Lower lobe of right lung (tissue), 2 donors: Measurements from ENCODE around the gene PADI2. TPM values are rescaled to one million over a fixed set of nuclear protein-coding genes. Genes with fewer than 3 reads are reported as not detected.

Source experiments
- ATAC-seq, 2 donors: fragments of 200-7000 bp; cut with Tn5 transposase; one replicate each; pipeline ENCODE4 v1.9.1; 2020 to 2022; ENCODE audit warnings: mild to moderate bottlenecking in 2 of 2, moderate library complexity in 2 of 2
- DNase-seq: peaks from one replicate; pipeline ENCODE4 v3.0.0-alpha.2; 2020
- H3K27ac ChIP-seq: fragments of 200-600 bp; one replicate; pipeline ENCODE4 v1.8.0; 2022
- H3K27me3 ChIP-seq: fragments of 200-600 bp; one replicate; pipeline ENCODE4 v1.8.0; 2022; ENCODE audit warnings: low read depth
- H3K36me3 ChIP-seq: fragments of 200-600 bp; one replicate; pipeline ENCODE4 v1.8.0; 2022; ENCODE audit warnings: mild to moderate bottlenecking
- H3K4me1 ChIP-seq: fragments of 200-600 bp; one replicate; pipeline ENCODE4 v1.8.0; 2022
- H3K4me3 ChIP-seq: fragments of 200-600 bp; one replicate; pipeline ENCODE4 v1.8.0; 2022; ENCODE audit warnings: mild to moderate bottlenecking
- H3K9me3 ChIP-seq: fragments of 200-600 bp; one replicate; pipeline ENCODE4 v1.8.0; 2022
- CTCF ChIP-seq: fragments of 200-600 bp; IDR thresholded peaks from one replicate; pipeline ENCODE4 v1.8.0; 2022; ENCODE audit warnings: antibody characterized with exemption, mild to moderate bottlenecking
- intact Hi-C: fragments of 100-400 bp; cut with DNase I; formaldehyde crosslinking; loops from one replicate; pipeline ENCODE4 v1.11.0; 2022
- total RNA-seq: library from RNA; stranded (reverse); fragmentation: NEBNext Ultra II Directional; extraction: Animal tissue kit (Norgen Biotek cat#: 25700); gene quantifications from one replicate; pipeline ENCODE4 v1.2.1, GENCODE V29; 2021
- donor health status: DM: no; HTN: yes; CAD: no; lungs with severe emphysema.

The PADI2 gene
- total RNA-seq, 1 donor from 2014 or later, result 18.4 TPM

DNA sequence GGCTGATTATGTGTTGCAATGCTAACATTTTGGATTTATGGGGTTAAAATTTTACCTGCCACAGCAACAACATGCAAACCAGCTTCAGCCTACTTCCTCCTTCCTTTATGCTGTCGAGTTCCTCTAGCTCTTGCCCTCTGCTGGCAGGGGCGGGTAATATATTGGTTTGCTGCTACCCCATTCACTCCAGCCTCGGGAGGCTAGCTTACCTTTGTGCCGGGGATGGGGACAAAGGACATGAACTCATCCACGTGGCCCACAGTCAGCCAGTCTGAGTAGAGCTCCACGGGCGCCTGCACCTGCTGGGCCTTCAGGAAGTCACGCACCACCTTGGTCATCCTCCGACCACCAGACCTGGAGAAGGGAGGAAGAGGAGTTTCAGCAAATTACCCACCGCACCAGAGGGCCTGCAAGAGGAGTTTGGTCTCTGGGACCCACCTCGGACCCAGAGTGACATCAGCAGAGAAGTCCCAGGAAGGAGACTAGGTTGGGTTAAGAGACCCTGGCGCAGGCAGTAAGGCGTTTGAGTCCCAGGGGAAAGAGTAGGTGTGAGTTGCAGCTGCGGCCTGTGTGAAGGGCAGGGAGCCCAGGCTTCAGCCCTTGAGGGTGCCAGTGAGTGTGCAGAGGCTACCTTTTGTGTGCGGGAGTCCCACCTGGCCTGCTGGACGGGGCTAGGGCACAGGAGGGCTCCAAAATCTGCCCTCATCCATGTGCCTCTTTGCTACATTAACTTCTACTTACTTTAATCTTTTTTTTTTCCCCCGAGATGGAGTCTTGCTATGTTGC lies 43.6 kb downstream of the PADI2 start:
- intact Hi-C loops, result no loop called here
- ATAC-seq (peak in 1 of 2 donors; percentile 52), DNase-seq (no peak)
- TF ChIP-seq CTCF, result peak; percentile 31
- Histone ChIP-seq H3K4me1 (no peaks in the 10 kb centered on the region), H3K4me3 (no peak overlapping the region), H3K27me3 (no peaks in the 10 kb centered on the region), H3K36me3 (no peaks in the 10 kb centered on the region), H3K9me3 (no peaks in the 10 kb centered on the region), H3K27ac (no peak overlapping the region)

- DNase-seq (no peak), ATAC-seq (no peak)
- TF ChIP-seq CTCF, result no peak
- Histone ChIP-seq H3K4me1 (no peaks in the 10 kb centered on the region), H3K27ac (no peak overlapping the region), H3K36me3 (no peaks in the 10 kb centered on the region), H3K27me3 (no peaks in the 10 kb centered on the region), H3K4me3 (no peak overlapping the region), H3K9me3 (no peaks in the 10 kb centered on the region)
- intact Hi-C loops, result no loop called here
Measured at GRCh38 chr1:17071794-17072193, 47.5 kb downstream of the PADI2 start.

- intact Hi-C loops, result no loop called here
- ATAC-seq, result no peak
- TF ChIP-seq CTCF, result no peak
Measured at GRCh38 chr1:17070163-17070525, 49.1 kb downstream of the PADI2 start.

GRCh38 chr1:17069452-17070162 lies 49.6 kb downstream of the PADI2 start:
- Histone ChIP-seq H3K27me3 (no peaks in the 10 kb centered on the region), H3K27ac (no peak overlapping the region), H3K4me1 (no peaks in the 10 kb centered on the region), H3K9me3 (peaks cover 4% of the 10 kb centered on the region), H3K4me3 (no peak overlapping the region), H3K36me3 (no peaks in the 10 kb centered on the region)
- no peak for TF ChIP-seq CTCF
- DNase-seq (no peak), ATAC-seq (no peak)
- intact Hi-C loops, result no loop called here

More at GRCh38 chr1:17070163-17070525, 49.1 kb downstream of the PADI2 start:
- Histone ChIP-seq H3K27ac (no peak overlapping the region), H3K4me1 (no peaks in the 10 kb centered on the region), H3K36me3 (no peaks in the 10 kb centered on the region), H3K4me3 (no peak overlapping the region), H3K9me3 (no peaks in the 10 kb centered on the region), H3K27me3 (no peaks in the 10 kb centered on the region)
- no peak for DNase-seq

DNA sequence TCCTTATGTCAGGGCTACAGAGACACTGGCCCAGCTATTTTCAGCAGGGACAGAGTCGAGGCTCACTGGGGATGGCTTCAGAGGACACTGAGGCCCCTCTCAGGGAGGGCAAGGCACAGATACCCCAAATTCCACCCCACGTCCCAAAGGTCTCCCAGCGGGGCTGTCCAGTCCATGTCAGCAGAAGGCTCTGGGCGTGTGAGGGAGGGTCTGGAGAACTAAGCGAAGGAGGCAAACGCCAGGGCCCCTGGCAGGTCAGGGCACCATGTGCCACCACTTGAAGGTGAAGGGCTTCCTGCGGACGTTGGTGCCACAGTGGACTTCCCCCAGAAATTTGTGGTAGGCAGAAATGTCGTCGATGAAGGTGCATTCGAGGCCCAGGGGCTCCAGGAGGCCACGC lies 50.5 kb downstream of the PADI2 start:
- intact Hi-C loops, result no loop called here
- no peaks in the 10 kb centered on the region for H3K4me1 ChIP-seq
- peaks cover 4% of the 10 kb centered on the region for H3K9me3 ChIP-seq
- no peaks in the 10 kb centered on the region for H3K27me3 ChIP-seq
- DNase-seq (no peak), ATAC-seq (no peak)
- H3K27ac ChIP-seq, result no peak overlapping the region
- TF ChIP-seq CTCF, result no peak
- no peaks in the 10 kb centered on the region for H3K36me3 ChIP-seq
- H3K4me3 ChIP-seq, result no peak overlapping the region
